Measurements from ENCODE around the gene IGF2BP2.

DNA sequence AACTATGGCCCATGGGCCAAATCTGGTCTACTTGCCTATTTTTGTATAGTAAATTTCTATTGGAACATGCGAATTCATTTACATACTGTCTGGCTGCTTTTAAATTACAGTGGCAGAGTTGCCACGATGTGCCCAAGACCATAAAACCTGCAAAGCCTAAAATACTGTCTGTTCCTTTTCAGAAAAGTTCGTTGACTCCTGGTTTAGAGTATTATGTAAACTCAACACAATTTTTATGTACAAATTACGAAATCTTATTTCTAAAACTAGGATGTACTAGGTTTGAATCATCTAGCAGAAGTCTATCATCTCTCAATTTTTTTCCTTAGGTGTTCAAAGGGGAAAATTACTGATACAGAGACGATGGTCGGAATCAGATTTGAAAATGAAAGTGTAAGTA, 211.8 kb downstream of the IGF2BP2 start:
- no peak for TF ChIP-seq ZFP30 (CRISPR knock-in tag; IDR thresholded peaks at IDR 0.05)
- TF ChIP-seq ESRRG (CRISPR knock-in tag; IDR thresholded peaks at IDR 0.05) = no peak
- TF ChIP-seq ISL1 (CRISPR knock-in tag; IDR thresholded peaks at IDR 0.05) = no peak
- no peak for TF ChIP-seq PATZ1 (CRISPR knock-in tag; IDR thresholded peaks at IDR 0.05; ENCODE audit: borderline replicate concordance)
- TF ChIP-seq ZNF8 (CRISPR knock-in tag; IDR thresholded peaks at IDR 0.05) = no peak
- TF ChIP-seq, protein P1, sequence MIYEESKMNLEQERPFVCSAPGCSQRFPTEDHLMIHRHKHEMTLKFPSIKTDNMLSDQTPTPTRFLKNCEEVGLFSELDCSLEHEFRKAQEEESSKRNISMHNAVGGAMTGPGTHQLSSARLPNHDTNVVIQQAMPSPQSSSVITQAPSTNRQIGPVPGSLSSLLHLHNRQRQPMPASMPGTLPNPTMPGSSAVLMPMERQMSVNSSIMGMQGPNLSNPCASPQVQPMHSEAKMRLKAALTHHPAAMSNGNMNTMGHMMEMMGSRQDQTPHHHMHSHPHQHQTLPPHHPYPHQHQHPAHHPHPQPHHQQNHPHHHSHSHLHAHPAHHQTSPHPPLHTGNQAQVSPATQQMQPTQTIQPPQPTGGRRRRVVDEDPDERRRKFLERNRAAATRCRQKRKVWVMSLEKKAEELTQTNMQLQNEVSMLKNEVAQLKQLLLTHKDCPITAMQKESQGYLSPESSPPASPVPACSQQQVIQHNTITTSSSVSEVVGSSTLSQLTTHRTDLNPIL (CRISPR knock-in tag; IDR thresholded peaks at IDR 0.05; ENCODE audit: low read depth) = no peak

All from SK-N-SH treated with all-trans-retinoic acid at 6 μM for 48 hours (cell line).